GM12892 (cell line): ENCODE data around the gene TMPRSS3.

Experiments used
- POLR2A ChIP-seq: IDR thresholded peaks from 2 replicates; pipeline ENCODE4 v1.6.1; 2011; ENCODE audit warnings: low read depth, low read length, control low read depth
- TAF1 ChIP-seq: IDR thresholded peaks from 2 replicates; pipeline ENCODE4 v1.6.1; 2011; ENCODE audit warnings: low read depth, mild to moderate bottlenecking, control low read depth, low read length, borderline replicate concordance

DNA sequence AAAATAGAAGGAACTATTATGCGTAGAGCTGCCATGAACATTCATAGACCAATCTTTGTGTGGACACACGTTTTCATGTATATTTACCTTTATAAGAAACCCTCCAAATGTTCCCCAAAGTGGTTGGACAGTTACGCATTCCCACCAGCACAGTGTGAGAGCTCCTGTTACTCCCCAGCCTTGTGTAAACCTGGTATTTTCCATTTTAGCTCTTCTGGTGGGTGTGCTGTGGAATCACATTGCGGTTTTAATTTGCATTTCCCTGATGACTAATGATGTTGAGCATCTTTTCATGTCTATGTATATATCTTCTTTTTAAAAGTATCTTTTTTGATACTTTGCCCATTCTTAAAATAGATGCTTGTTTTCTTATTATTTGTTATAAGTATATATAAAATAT lies 4.7 kb upstream of the TMPRSS3 start:
- TF ChIP-seq POLR2A: no peak
- no peak for TF ChIP-seq TAF1
